Breast epithelium (tissue), 4 donors: ENCODE results near the gene MAD1L1. TPM values are rescaled to one million over a fixed set of nuclear protein-coding genes. Genes with fewer than 3 reads are reported as not detected.
A peak's percentile ranks its signal among the peaks of the same experiment; 100 is the strongest.

Experiments
- DNase-seq, 2 donors: peaks; one replicate each; pipeline ENCODE4 v3.0.0-alpha.2; 2019; ENCODE audit warnings: low spot score in 2 of 2
- H3K27ac ChIP-seq, 2 donors: fragments of 200-600 bp; sonication (generic) in 1 of 2; one replicate each; pipeline ENCODE4 v1.5.1; 2016 to 2019; ENCODE audit warnings: mild to moderate bottlenecking in 1 of 2
- H3K27me3 ChIP-seq, 2 donors: fragments of 200-600 bp; sonication (generic) in 1 of 2; one replicate each; pipeline versions ENCODE4 v1.5.1 to v1.6.0; 2017 to 2019; ENCODE audit warnings: control low read depth in 1 of 2, mild to moderate bottlenecking in 1 of 2
- H3K36me3 ChIP-seq: fragments of 200-600 bp; one replicate; pipeline ENCODE4 v1.5.1; 2019
- H3K4me1 ChIP-seq, 2 donors: fragments of 200-600 bp; sonication (generic); one replicate each; pipeline ENCODE4 v1.5.1; 2016 to 2019; ENCODE audit warnings: control low read depth in 1 of 2
- H3K4me3 ChIP-seq, 3 donors: fragments of 200-600 bp; sonication (generic); 1 replicate in 2 of 3; 2 replicates in 1 of 3; pipeline ENCODE4 v1.5.1; 2016 to 2019; ENCODE audit warnings: mild to moderate bottlenecking in 3 of 3, moderate library complexity in 2 of 3
- H3K9me3 ChIP-seq, 2 donors: fragments of 200-600 bp; sonication (generic) in 1 of 2; one replicate each; pipeline ENCODE4 v1.5.1; 2016 to 2019; ENCODE audit warnings: control low read depth in 1 of 2
- CTCF ChIP-seq, 3 donors: fragments of 450-650 bp; IDR thresholded peaks; one replicate each; pipeline ENCODE4 v1.5.1; 2016 to 2017; ENCODE audit warnings: antibody characterized with exemption in 3 of 3, mild to moderate bottlenecking in 3 of 3, moderate library complexity in 3 of 3
- POLR2A ChIP-seq: fragments of 450-650 bp; IDR thresholded peaks from one replicate; pipeline ENCODE4 v1.6.1; 2016; ENCODE audit warnings: antibody characterized with exemption, mild to moderate bottlenecking, moderate library complexity
- POLR2AphosphoS5 ChIP-seq, 3 donors: sonication (generic); formaldehyde crosslinking; IDR thresholded peaks; one replicate each; pipeline ENCODE4 v1.6.1; 2017; ENCODE audit warnings: antibody characterized with exemption in 3 of 3
- intact Hi-C: fragments of 100-400 bp; cut with DNase I; formaldehyde crosslinking; loops from one replicate; pipeline ENCODE4 v1.15.1; 2023; ENCODE audit warnings: low total_unique reads
- total RNA-seq, 3 donors: library from RNA; depleted of rRNA; stranded (reverse); fragments of >200 nt; gene quantifications; one replicate each; pipeline ENCODE4 v1.1.0, GENCODE V29; 2016

Gene MAD1L1
- total RNA-seq, 3 donors from 2014 or later: 27.7 to 33.9 (median 28.8) TPM

DNA sequence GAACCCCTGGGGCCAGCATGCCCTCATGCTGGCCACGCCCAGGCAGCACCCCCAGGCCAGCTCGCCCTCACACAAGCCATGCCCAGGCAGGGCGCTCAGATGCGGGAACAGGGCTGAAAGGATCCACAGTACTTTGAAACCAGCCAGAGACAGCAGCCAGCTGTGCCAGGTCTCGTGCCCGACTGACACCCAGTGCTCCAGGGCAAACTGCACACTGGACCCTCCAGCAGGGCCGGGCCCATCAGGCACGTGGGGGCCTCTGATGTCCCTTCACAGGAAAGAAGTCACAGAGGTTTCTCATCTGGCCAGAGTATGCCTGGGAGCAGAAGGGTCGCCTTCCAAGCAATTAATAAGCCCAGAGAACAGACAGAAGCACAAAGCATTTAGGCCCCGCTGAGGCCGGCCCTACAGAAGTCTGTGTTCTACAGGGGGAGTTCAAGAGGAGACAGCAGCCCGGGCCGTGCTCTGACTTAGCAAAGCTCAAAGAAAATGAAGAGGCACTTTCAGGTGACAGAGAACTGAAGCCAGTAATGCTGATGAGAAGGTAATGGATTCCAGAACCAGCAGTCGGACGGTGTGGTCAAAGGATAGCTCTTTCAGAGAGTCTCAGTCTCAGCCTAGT is 21.4 kb downstream of the MAD1L1 start:
- Histone ChIP-seq H3K27ac (no peak overlapping the region), H3K9me3 (no peaks in the 10 kb centered on the region), H3K4me1 (no peaks in the 10 kb centered on the region), H3K27me3 (no peaks in the 10 kb centered on the region), H3K36me3 (no peaks in the 10 kb centered on the region), H3K4me3 (no peak overlapping the region)
- intact Hi-C loops: no loop called here
- no peak for DNase-seq
- no peak for TF ChIP-seq POLR2A
- no peak for TF ChIP-seq POLR2AphosphoS5 (IDR thresholded peaks at IDR 0.05)
- no peak for TF ChIP-seq CTCF (IDR thresholded peaks at IDR 0.05)

DNA sequence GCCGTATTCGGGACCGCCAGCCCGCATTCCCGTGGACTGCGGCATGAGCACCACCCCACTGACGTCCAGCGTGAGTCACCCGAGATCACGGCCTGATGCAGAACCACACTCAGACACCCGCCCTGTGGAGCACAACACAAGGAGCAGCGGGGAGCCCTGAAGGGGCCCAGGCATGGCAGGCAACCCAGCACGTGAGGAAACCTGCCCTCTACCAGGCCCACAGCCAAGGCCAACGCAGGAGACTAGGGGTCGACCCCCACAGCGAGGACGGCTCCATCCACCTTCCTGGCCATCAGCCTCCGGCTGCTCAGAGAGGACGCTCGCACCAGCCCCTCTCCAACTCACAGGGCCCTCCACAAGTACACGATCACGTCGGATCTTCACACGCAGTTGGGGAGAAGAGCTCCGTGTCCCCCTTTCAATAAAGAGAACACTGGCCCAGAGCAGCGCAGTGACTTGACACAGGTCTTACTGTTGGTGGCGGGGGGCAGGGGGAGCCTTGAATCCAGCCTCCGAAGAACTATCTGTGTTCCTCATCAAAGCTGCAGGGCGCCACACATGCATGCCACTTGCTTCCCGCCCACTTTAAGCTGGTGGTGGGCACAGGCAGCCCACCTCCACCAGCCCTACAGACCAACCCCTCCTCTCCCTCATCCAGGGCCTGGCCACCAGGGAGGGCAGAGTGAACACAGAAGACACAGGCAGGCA is 22.0 kb downstream of the MAD1L1 start:
- no peak overlapping the region for H3K27ac ChIP-seq
- DNase-seq: no peak
- no peaks in the 10 kb centered on the region for H3K27me3 ChIP-seq
- intact Hi-C loops: no loop called here
- TF ChIP-seq CTCF (IDR thresholded peaks at IDR 0.05) (no peak), POLR2AphosphoS5 (IDR thresholded peaks at IDR 0.05) (no peak), POLR2A (no peak)
- no peaks in the 10 kb centered on the region for H3K9me3 ChIP-seq
- H3K4me3 ChIP-seq: no peak overlapping the region
- no peaks in the 10 kb centered on the region for H3K4me1 ChIP-seq
- H3K36me3 ChIP-seq: no peaks in the 10 kb centered on the region

DNA sequence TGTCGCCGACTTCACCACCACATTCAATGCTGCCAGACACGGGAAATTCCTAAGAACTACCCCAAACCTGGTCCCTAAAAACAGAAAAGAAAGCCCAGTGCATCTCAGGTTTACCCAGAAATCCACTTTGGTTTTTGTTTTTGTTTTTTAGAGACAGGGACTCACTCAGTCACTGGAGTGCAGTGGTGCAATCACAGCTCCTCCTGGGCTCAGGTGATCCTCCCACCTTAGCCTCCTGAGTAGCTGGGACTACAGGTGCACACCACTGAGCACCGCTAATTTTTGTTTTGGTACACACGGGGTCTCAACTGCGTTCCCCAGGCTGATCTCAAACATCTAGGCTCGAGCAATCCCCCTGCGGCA is 22.8 kb downstream of the MAD1L1 start:
- intact Hi-C loops: no loop called here
- H3K36me3 ChIP-seq: no peaks in the 10 kb centered on the region

GRCh38 chr7:2209146-2209960 is 23.4 kb downstream of the MAD1L1 start:
- no peaks in the 10 kb centered on the region for H3K27me3 ChIP-seq
- intact Hi-C loops: no loop called here

More for the DNA sequence above, 22.8 kb downstream of the MAD1L1 start:
- Histone ChIP-seq H3K27ac (no peak overlapping the region), H3K4me1 (no peaks in the 10 kb centered on the region), H3K4me3 (no peak overlapping the region), H3K9me3 (no peaks in the 10 kb centered on the region), H3K27me3 (no peaks in the 10 kb centered on the region)
- no peak for DNase-seq
- no peak for TF ChIP-seq CTCF (IDR thresholded peaks at IDR 0.05)
- no peak for TF ChIP-seq POLR2A
- no peak for TF ChIP-seq POLR2AphosphoS5 (IDR thresholded peaks at IDR 0.05)

More at GRCh38 chr7:2209146-2209960, 23.4 kb downstream of the MAD1L1 start:
- no peaks in the 10 kb centered on the region for H3K4me1 ChIP-seq
- H3K9me3 ChIP-seq: no peaks in the 10 kb centered on the region
- H3K27ac ChIP-seq: no peak overlapping the region
- no peak overlapping the region for H3K4me3 ChIP-seq
- no peak for TF ChIP-seq POLR2A
- TF ChIP-seq CTCF (IDR thresholded peaks at IDR 0.05): peak in 2 of 3 donors; percentile 65 to 77
- no peaks in the 10 kb centered on the region for H3K36me3 ChIP-seq
- peak in 1 of 2 donors; percentile 25 for DNase-seq
